ENCODE data around the gene GRID1. TPM values are rescaled to one million over a fixed set of nuclear protein-coding genes. Genes with fewer than 3 reads are reported as not detected.

The GRID1 gene
- total RNA-seq, 1 donor from 2014 or later: 1.1 TPM

GRCh38 chr10:85623342-85623741, 743.3 kb downstream of the GRID1 start:
- no peaks in the 10 kb centered on the region for H3K4me1 Mint-ChIP-seq
- no peak overlapping the region for H3K4me3 Mint-ChIP-seq
- peaks cover 2% of the 10 kb centered on the region for H3K27me3 Mint-ChIP-seq (ENCODE audit: low read depth)
- H3K9me3 Mint-ChIP-seq: no peaks in the 10 kb centered on the region
- H3K27ac Mint-ChIP-seq (ENCODE audit: unreplicated experiment): no peak overlapping the region
- no peak for TF ChIP-seq CTCF (conservative IDR thresholded peaks at IDR 0.05)
- DNase-seq (ENCODE audit: low read depth, low spot score): no peak
- H3K36me3 Mint-ChIP-seq (ENCODE audit: low read depth): no peaks in the 10 kb centered on the region

- DNase-seq (ENCODE audit: low read depth, low spot score): no peak
- Mint-ChIP-seq H3K4me3 (no peak overlapping the region), H3K36me3 (ENCODE audit: low read depth) (no peaks in the 10 kb centered on the region), H3K9me3 (no peaks in the 10 kb centered on the region), H3K27me3 (ENCODE audit: low read depth) (peaks cover 2% of the 10 kb centered on the region), H3K27ac (ENCODE audit: unreplicated experiment) (no peak overlapping the region), H3K4me1 (no peaks in the 10 kb centered on the region)
- TF ChIP-seq CTCF (conservative IDR thresholded peaks at IDR 0.05): no peak
Observed at GRCh38 chr10:85622425-85622824, 744.2 kb downstream of the GRID1 start.

- DNase-seq (ENCODE audit: low read depth, low spot score): no peak
- H3K27ac Mint-ChIP-seq (ENCODE audit: unreplicated experiment): no peak overlapping the region
- no peaks in the 10 kb centered on the region for H3K9me3 Mint-ChIP-seq
- H3K4me3 Mint-ChIP-seq: no peak overlapping the region
- H3K36me3 Mint-ChIP-seq (ENCODE audit: low read depth): no peaks in the 10 kb centered on the region
- no peaks in the 10 kb centered on the region for H3K4me1 Mint-ChIP-seq
- H3K27me3 Mint-ChIP-seq (ENCODE audit: low read depth): peaks cover 2% of the 10 kb centered on the region
- TF ChIP-seq CTCF (conservative IDR thresholded peaks at IDR 0.05): no peak
Observed at GRCh38 chr10:85621562-85621961, 745.0 kb downstream of the GRID1 start.

GRCh38 chr10:85620807-85621206, 745.8 kb downstream of the GRID1 start:
- no peak overlapping the region for H3K4me3 Mint-ChIP-seq
- H3K4me1 Mint-ChIP-seq: no peaks in the 10 kb centered on the region
- H3K9me3 Mint-ChIP-seq: no peaks in the 10 kb centered on the region
- H3K36me3 Mint-ChIP-seq (ENCODE audit: low read depth): no peaks in the 10 kb centered on the region
- TF ChIP-seq CTCF (conservative IDR thresholded peaks at IDR 0.05): no peak
- DNase-seq (ENCODE audit: low read depth, low spot score): no peak
- peaks cover 2% of the 10 kb centered on the region for H3K27me3 Mint-ChIP-seq (ENCODE audit: low read depth)
- no peak overlapping the region for H3K27ac Mint-ChIP-seq (ENCODE audit: unreplicated experiment)

GRCh38 chr10:85619832-85620231, 746.8 kb downstream of the GRID1 start:
- Mint-ChIP-seq H3K27me3 (ENCODE audit: low read depth) (peaks cover 2% of the 10 kb centered on the region), H3K4me3 (no peak overlapping the region), H3K36me3 (ENCODE audit: low read depth) (no peaks in the 10 kb centered on the region), H3K9me3 (no peaks in the 10 kb centered on the region), H3K4me1 (no peaks in the 10 kb centered on the region), H3K27ac (ENCODE audit: unreplicated experiment) (no peak overlapping the region)
- no peak for DNase-seq (ENCODE audit: low read depth, low spot score)
- TF ChIP-seq CTCF (conservative IDR thresholded peaks at IDR 0.05): no peak

GRCh38 chr10:85618841-85619240, 747.8 kb downstream of the GRID1 start:
- no peak overlapping the region for H3K4me3 Mint-ChIP-seq
- peaks cover 2% of the 10 kb centered on the region for H3K27me3 Mint-ChIP-seq (ENCODE audit: low read depth)
- no peaks in the 10 kb centered on the region for H3K4me1 Mint-ChIP-seq
- no peak overlapping the region for H3K27ac Mint-ChIP-seq (ENCODE audit: unreplicated experiment)
- DNase-seq (ENCODE audit: low read depth, low spot score): no peak
- no peaks in the 10 kb centered on the region for H3K36me3 Mint-ChIP-seq (ENCODE audit: low read depth)
- no peak for TF ChIP-seq CTCF (conservative IDR thresholded peaks at IDR 0.05)
- no peaks in the 10 kb centered on the region for H3K9me3 Mint-ChIP-seq

Measured in neural crest cell (in vitro differentiated cells).